AG08396 (cell line): ENCODE results near the gene CPNE8.
"Not testable (repeated sequence)": the region's sequence is repeated elsewhere in the genome, so short reads cannot be mapped to it uniquely, and the experiment has no call there.

ENCODE experiments used
- DNase-seq: peaks from one replicate; pipeline ENCODE4 v3.0.0; 2012; ENCODE audit warnings: low spot score, mixed read lengths

CPNE8 gene

DNA sequence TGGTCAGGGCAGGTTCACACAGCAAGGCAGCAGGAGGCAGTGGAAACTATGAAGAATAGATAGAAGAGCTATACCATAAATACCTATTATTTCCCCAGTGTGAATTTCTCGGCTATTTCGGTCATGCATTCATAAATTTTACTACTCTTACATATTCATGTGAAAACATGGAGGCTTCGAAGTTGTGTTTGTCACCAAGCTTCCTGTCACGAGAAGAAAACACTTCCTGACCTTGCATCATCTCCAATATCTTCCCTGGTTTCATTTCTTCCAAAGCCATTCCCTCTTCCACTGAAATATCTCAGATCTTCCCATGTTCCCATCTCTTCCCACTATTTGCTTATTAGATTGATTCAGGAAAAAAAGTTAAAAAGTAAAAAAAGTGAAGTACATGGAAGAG is 80.4 kb downstream of the CPNE8 start:
- DNase-seq = no peak

DNA sequence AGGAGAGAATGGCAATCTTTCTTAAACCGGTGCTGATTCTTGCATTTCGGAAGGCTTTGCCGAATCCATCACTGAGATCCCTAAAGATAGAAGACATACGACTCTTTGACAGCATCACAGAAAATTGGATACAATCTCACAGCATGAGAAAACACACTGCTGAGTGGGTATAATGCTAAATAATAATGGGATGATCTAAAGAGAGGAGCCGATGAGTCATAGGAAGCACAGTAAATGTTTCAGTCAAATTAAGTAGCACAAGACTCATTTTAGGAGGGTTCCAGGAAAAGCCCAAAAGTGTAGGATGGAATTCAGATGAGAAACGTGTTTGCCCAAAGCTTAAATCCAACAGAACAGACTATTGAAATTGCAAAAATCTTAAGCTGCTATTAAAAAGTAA is 81.7 kb downstream of the CPNE8 start:
- DNase-seq = peak; percentile 7

DNA sequence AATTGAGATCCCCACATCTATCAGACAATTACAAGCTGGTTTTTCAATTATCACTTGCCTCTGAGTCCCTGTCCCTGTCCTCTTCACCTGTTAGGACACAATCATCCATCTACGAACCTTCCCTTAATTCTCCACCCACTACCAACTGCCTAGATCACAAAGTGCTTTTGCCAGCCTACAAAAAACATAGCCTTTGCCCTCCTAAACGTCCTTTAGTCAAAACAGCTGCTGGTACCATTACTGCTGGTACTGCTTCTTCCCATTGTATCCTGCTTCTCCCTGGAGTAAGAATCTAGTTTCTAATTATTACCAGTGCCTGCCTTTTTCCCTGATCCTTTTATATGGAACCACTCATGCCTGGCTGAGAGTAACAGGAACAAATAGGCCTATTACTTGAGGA is 82.1 kb downstream of the CPNE8 start:
- DNase-seq = no peak

GRCh38 chr12:38817942-38818341 is 87.4 kb downstream of the CPNE8 start:
- no peak for DNase-seq

DNA sequence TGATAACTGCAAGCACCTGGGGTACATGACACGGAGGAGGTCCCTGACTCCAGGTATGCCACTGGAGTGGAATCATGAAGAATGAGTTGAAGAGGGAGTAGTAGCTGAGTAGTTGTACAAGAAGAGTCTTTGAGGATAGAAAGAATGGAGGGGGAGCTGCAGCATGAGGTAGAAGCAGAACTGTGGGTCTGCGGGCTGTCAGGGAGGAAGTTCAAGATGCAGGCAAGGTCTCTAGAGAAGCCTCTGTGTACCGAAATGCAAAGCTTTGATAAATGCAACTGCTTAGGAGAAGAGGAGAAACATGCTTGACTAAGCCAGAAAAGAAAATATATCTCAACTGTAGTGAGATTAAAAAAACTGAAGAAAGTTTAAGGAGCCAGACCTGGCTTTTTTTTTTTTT is 91.5 kb downstream of the CPNE8 start:
- no peak for DNase-seq

DNA sequence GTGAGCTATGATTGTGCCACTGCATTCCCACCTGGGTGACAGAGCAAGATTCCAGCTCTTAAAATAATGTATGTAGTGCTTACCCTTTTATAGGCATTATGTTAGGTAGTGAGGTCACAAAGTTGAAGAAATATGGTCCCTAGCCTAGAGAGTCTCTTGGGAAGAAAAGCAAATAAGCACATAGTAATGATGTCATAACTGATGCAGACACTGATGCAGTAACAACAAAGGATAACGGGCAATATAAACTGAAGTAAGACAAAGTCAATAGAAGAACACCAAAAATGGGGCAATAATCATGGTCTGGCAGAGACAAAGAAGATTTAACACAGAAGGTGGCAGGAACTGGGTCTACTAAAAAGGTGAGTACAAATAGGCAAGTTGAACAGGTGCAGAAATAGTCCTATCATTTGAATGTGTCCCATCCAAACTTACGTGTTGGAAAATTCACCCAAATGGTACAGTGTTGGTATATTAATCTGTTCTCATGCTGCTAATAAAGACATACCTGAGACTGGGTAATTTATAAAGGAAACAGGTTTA is 93.5 kb downstream of the CPNE8 start:
- DNase-seq = no peak

DNA sequence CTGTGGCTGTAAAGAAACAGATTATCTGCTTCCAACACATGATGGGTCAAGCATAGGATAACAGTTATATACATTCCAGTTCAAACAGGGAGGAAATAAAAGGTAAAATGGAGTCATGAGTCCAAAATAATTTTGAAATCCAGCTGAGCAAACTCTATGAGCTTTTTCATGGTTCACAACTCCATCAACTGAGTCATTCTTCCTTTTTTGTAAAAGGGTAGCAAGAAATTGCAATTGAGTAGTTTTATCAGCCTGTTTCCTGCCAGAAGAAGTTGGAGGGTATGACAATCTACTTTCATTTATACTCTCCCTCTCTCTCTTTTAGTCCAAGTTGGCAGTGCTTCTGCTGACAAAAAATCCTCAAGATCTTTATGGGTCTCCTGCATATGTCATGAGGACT is 95.6 kb downstream of the CPNE8 start:
- DNase-seq = no peak

DNA sequence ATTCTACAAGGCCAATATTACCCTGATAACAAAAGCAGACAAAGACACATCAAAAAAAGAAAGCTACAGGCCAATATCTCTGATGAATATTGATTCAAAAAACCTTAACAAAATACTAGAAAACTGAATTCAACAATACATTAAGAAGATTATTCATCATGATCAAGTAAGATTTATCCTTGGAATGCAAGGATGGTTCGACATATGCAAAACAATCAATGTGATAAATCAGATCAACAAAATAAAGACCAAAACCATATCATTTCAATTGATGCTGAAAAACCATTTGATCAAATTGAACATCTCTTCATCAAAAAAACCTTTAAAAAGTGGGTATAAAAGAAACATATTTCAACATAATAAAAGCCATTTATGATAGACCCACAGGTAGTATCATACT is 117.3 kb downstream of the CPNE8 start:
- no peak for DNase-seq

GRCh38 chr12:38785381-38785780 is 120.0 kb downstream of the CPNE8 start:
- DNase-seq = no peak

GRCh38 chr12:38783304-38783703 is 122.1 kb downstream of the CPNE8 start:
- DNase-seq = no peak

DNA sequence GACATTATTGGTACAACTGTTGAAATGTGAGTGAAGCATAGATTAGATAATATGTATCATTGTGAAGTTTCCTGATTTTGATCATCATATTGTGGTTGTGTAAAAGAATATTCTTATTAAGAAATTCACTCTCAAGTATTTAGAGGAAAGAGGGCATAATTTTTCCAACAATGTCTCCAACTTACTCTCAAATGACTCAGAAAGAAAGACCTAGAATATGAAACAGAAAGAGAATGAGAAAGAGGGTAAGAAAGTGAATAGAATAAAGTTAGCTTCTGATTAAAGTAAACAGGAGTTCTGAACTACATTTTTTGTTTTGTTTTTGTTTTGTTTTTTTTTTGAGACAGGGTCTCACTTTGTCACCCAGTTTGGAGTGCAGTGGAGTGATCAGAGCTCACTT is 123.0 kb downstream of the CPNE8 start:
- no peak for DNase-seq

DNA sequence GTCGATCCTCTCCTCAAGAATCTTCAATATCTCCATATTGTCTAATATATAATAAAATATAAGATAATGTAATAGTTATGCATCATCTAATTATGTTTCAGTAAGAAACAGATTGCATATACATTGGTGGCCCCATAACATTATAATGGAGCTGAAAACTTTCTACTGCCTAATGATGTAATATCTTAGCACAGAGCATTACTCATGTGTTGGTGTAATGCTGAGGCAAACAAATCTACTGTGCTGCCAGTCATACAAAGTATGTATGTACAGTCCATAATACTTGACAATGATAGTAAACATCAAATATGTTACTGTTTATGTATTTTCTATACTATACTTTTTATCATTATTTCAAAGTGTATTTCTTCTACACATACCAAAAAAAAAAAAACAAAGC is 128.7 kb downstream of the CPNE8 start:
- DNase-seq = no peak

DNA sequence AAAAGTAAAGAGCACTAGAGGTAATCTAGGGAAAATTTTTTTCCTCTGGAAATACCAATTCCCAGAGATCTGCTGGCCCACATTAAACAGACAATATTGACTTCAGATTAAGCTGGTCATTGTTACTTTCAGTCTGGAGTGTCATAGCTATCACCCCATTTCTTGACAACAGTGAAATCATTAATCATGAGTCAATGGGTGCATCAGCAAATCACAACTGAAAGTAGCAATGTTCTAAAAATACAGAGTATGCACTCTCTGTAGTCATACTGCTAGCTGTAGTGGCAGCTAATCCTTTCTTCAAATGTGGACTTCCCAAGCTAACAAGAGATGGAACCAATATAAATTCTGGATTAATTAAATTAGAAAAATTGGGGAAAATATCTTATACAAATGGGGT is 129.9 kb downstream of the CPNE8 start:
- DNase-seq = no peak

DNA sequence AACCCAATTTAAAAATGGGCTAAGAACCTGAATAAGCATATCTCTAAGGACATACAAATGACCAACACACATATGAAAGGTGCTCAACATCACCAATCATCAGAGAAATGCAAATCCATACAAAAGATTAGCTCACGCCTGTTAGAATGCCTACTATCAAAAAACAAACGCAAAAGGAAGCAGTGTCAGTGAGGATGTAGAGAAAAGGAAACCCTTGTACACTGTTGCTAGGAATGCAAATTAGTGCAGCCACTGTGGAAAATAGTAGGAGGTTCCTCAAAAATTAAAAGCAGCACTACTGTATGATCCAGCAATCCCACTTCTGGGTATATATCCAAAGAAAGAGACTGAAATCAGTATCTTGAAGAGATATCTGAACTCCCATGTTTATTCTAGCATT is 133.0 kb downstream of the CPNE8 start:
- no peak for DNase-seq

DNA sequence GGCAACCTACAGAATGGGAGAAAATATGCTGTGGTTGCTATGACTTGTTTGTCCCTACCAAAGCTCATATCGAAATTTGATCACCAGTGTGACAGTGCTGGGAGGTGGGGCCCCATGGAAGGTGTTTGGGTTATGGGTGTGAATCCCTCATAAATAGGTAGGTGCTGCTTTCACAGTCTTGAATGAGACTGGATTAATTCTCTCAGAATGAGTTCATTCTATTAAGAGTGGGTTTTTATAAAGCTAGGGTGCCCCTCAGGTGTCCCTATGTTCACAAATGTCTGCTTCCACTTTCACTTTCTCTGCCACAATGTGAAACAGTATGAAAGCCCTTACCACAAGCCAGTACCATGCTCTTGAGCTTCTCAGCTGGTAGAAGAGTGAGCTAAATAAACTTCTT is 133.5 kb downstream of the CPNE8 start:
- no peak for DNase-seq

DNA sequence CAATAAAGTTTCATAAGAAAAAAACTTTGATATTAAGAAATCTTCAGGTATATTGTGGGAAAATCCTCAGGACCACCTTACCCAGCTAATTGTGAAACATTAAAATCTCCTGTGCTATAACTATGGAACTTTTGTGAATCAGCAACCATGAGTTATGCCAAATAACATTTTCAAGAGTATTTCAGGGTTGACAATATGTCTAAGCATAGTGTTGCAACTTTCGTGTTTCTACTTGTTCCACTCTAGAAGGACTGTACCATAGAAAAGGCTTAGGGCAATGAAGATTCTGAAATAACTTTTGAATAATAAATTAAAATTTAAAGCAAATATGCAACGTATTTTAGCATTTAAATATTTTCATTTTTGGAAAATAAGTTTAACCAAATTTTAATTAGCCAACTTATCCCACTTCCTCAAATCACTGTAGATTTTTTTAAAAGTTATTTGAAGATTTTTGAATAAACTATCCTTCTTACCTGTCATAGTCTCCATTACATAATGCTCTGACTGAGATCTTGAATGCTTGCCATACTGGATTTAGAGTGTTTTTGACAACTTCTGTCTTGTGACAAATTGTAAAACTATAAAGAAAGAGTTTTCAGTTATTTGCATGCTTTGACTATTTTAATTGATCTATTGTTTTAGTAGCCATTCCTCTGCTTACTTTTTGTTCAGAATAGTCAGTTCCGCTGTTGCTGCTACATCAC is 143.6 kb downstream of the CPNE8 start:
- DNase-seq = no peak

GRCh38 chr12:38761111-38761510 is 144.3 kb downstream of the CPNE8 start:
- no peak for DNase-seq

DNA sequence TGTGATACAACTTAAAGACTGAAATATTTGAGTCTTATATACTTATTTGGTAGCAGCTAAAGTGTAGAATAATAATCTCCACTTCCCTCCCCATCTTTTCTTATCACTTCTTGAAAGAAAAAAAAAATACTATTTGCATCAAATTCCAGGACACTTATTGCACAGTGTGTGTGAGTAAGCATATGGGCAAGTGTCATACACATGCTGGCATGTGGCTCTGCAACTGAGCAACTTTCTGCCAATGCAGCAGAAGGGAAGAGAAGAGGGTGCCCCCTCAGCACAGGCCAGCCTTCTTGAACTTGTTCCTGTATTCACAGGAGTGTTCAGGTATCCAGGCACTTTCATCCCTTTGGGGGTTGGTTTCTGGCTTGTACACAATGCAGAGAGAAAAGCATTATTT is 145.8 kb downstream of the CPNE8 start:
- DNase-seq = no peak

GRCh38 chr12:38746744-38747143 is 158.6 kb downstream of the CPNE8 start:
- DNase-seq = no peak

GRCh38 chr12:38745601-38746000 is 159.8 kb downstream of the CPNE8 start:
- no peak for DNase-seq

- DNase-seq = no peak
These were observed 161.3 kb downstream of the CPNE8 start for GRCh38 chr12:38744041-38744440.

GRCh38 chr12:38742496-38742895 is 162.9 kb downstream of the CPNE8 start:
- not testable (repeated sequence) for DNase-seq

DNA sequence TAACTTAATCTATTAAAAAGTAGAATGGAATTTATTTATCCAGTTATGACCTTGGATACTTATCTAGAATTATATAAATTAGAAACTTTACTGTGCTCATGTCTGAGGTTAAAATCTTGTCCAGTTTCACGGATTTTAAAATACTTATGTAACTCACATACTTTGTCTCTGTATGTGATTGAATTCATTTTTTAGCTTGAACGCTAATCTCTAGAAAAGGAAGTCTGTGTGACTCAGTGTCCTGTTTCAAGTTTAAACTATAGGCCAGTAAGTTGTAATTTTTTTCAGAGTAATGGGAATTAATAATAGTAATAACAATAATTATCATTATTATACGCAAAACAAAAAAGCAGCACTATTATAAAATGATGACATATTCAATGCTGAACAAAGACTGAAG is 168.6 kb downstream of the CPNE8 start:
- DNase-seq = no peak

GRCh38 chr12:38732761-38733160 is 172.6 kb downstream of the CPNE8 start:
- DNase-seq = no peak
